Duodenal mucosa (tissue), 2 donors: Measurements from ENCODE around the gene PODNL1.

Experiments used
- H3K27ac ChIP-seq: one replicate; pipeline ENCODE4 v1.7.0; 2013; ENCODE audit warnings: low read depth, low read length
- H3K27me3 ChIP-seq, 2 donors: one replicate each; pipeline ENCODE4 v1.7.0; 2013; ENCODE audit warnings: low read length in 2 of 2, control low read depth in 1 of 2; ENCODE audit not compliant: insufficient read depth in 2 of 2, control insufficient read depth in 1 of 2
- H3K36me3 ChIP-seq, 2 donors: one replicate each; pipeline ENCODE4 v1.7.0; 2013; ENCODE audit warnings: low read length in 2 of 2, control low read depth in 1 of 2; ENCODE audit not compliant: insufficient read depth in 2 of 2, control insufficient read depth in 1 of 2
- H3K4me1 ChIP-seq, 2 donors: one replicate each; pipeline ENCODE4 v1.7.0; 2013; ENCODE audit warnings: low read length in 2 of 2, control low read depth in 1 of 2; ENCODE audit not compliant: insufficient read depth in 2 of 2, control insufficient read depth in 1 of 2
- H3K4me3 ChIP-seq, 2 donors: one replicate each; pipeline ENCODE4 v1.7.0; 2013; ENCODE audit warnings: low read length in 2 of 2, low read depth in 1 of 2
- H3K9ac ChIP-seq, 2 donors: one replicate each; pipeline ENCODE4 v1.7.0; 2013; ENCODE audit warnings: low read length in 2 of 2, low read depth in 1 of 2
- H3K9me3 ChIP-seq, 2 donors: one replicate each; pipeline ENCODE4 v1.7.0; 2013; ENCODE audit warnings: low read length in 2 of 2, control low read depth in 1 of 2; ENCODE audit not compliant: control insufficient read depth in 1 of 2

Gene PODNL1

GRCh38 chr19:13938301-13939064, at the start of gene PODNL1:
Gene PODNL1 (minus strand): TSS chr19:13938417. CDS start chr19:13938181, 236 bp downstream.
- Histone ChIP-seq H3K4me1 (peaks cover 0 to 7% of the 10 kb centered on the region in 2 donors), H3K36me3 (no peaks in the 10 kb centered on the region), H3K27ac (no peak within 1 kb of the TSS), H3K27me3 (peaks cover 0 to 11% of the 10 kb centered on the region in 2 donors), H3K9me3 (no peaks in the 10 kb centered on the region), H3K9ac (no peak within 1 kb of the TSS), H3K4me3 (no peak within 1 kb of the TSS)

- peaks cover 20 to 29% of the 10 kb centered on the region in 2 donors for H3K4me1 ChIP-seq
These were observed 49.1 kb upstream of the PODNL1 start for GRCh38 chr19:13987101-13987890.

GRCh38 chr19:13986348-13986904, 48.2 kb upstream of the PODNL1 start:
- H3K9ac ChIP-seq: peak overlapping the region; percentile 54 to 60
- peaks cover 20 to 29% of the 10 kb centered on the region in 2 donors for H3K4me1 ChIP-seq
- H3K9me3 ChIP-seq: no peaks in the 10 kb centered on the region

More at GRCh38 chr19:13987101-13987890, 49.1 kb upstream of the PODNL1 start:
- peaks cover 4 to 27% of the 10 kb centered on the region in 2 donors for H3K36me3 ChIP-seq
- H3K9me3 ChIP-seq: no peaks in the 10 kb centered on the region
- H3K27ac ChIP-seq: peak overlapping the region; percentile 68
- peak overlapping the region; percentile 38 to 54 for H3K9ac ChIP-seq
- H3K4me3 ChIP-seq: peak overlapping the region; percentile 29 to 40
- H3K27me3 ChIP-seq: no peaks in the 10 kb centered on the region

GRCh38 chr19:13985771-13986347, 47.6 kb upstream of the PODNL1 start:
- Histone ChIP-seq H3K9ac (peak overlapping the region; percentile 54 to 60), H3K27me3 (no peaks in the 10 kb centered on the region), H3K27ac (peak overlapping the region; percentile 75), H3K4me1 (peaks cover 20 to 29% of the 10 kb centered on the region in 2 donors), H3K4me3 (peak overlapping the region; percentile 5 to 43), H3K9me3 (no peaks in the 10 kb centered on the region), H3K36me3 (peaks cover 4 to 19% of the 10 kb centered on the region in 2 donors)

More at GRCh38 chr19:13986348-13986904, 48.2 kb upstream of the PODNL1 start:
- Histone ChIP-seq H3K27me3 (no peaks in the 10 kb centered on the region), H3K36me3 (peaks cover 4 to 20% of the 10 kb centered on the region in 2 donors), H3K4me3 (peak overlapping the region; percentile 29 to 43), H3K27ac (peak overlapping the region; percentile 75)

- H3K27me3 ChIP-seq: no peaks in the 10 kb centered on the region
- peaks cover 4 to 19% of the 10 kb centered on the region in 2 donors for H3K36me3 ChIP-seq
- H3K4me1 ChIP-seq: peaks cover 20 to 29% of the 10 kb centered on the region in 2 donors
- H3K4me3 ChIP-seq: no peak overlapping the region
- H3K27ac ChIP-seq: no peak overlapping the region
- no peaks in the 10 kb centered on the region for H3K9me3 ChIP-seq
- H3K9ac ChIP-seq: no peak overlapping the region
These were observed 46.9 kb upstream of the PODNL1 start for GRCh38 chr19:13984875-13985741.

- Histone ChIP-seq H3K9ac (no peak overlapping the region), H3K27me3 (no peaks in the 10 kb centered on the region), H3K36me3 (peaks cover 4 to 19% of the 10 kb centered on the region in 2 donors), H3K4me1 (peaks cover 25 to 37% of the 10 kb centered on the region in 2 donors), H3K27ac (no peak overlapping the region), H3K4me3 (no peak overlapping the region), H3K9me3 (no peaks in the 10 kb centered on the region)
These were observed 46.0 kb upstream of the PODNL1 start for GRCh38 chr19:13984186-13984585.

GRCh38 chr19:13983213-13983889, 45.1 kb upstream of the PODNL1 start:
- Histone ChIP-seq H3K27ac (no peak overlapping the region), H3K4me1 (peaks cover 27 to 39% of the 10 kb centered on the region in 2 donors), H3K9me3 (no peaks in the 10 kb centered on the region), H3K36me3 (peaks cover 4 to 16% of the 10 kb centered on the region in 2 donors), H3K9ac (no peak overlapping the region), H3K4me3 (no peak overlapping the region), H3K27me3 (no peaks in the 10 kb centered on the region)

GRCh38 chr19:13982773-13983172, 44.6 kb upstream of the PODNL1 start:
- H3K9ac ChIP-seq: no peak overlapping the region
- H3K4me1 ChIP-seq: peaks cover 27 to 38% of the 10 kb centered on the region in 2 donors
- H3K4me3 ChIP-seq: no peak overlapping the region
- H3K27me3 ChIP-seq: no peaks in the 10 kb centered on the region
- peaks cover 4 to 15% of the 10 kb centered on the region in 2 donors for H3K36me3 ChIP-seq
- H3K27ac ChIP-seq: no peak overlapping the region
- no peaks in the 10 kb centered on the region for H3K9me3 ChIP-seq
